ENCODE data around the gene BCL11B.

BCL11B gene

GRCh38 chr14:99317231-99318090, 45.5 kb upstream of the BCL11B start:
- Histone ChIP-seq H3K4me3 (ENCODE audit: control insufficient read depth in 1 of 7, extremely low read depth in 1 of 7, insufficient read depth in 4 of 7, low read depth in 2 of 7, low read length in 6 of 7) (no peak overlapping the region), H3K27me3 (replicated peaks in 2 of 5; ENCODE audit: control insufficient read depth in 4 of 5, insufficient read depth in 5 of 5, low read length in 4 of 5) (peaks cover 0 to 8% (median 4%) of the 10 kb centered on the region in 5 experiments), H3K9me3 (ENCODE audit: control extremely low read depth in 1 of 5, control insufficient read depth in 4 of 5, insufficient read depth in 2 of 5, low read depth in 1 of 5, low read length in 4 of 5) (no peaks in the 10 kb centered on the region), H3K4me1 (ENCODE audit: control extremely low read depth in 1 of 4, control insufficient read depth in 4 of 4, insufficient read depth in 4 of 4, low read length in 3 of 4) (peaks cover 0 to 3% (median 0%) of the 10 kb centered on the region in 4 experiments), H3K36me3 (ENCODE audit: control insufficient read depth in 4 of 4, insufficient read depth in 4 of 4, low read length in 3 of 4) (no peaks in the 10 kb centered on the region), H3K27ac (ENCODE audit: insufficient read depth in 1 of 2, low read depth in 1 of 2, low read length in 2 of 2, poor library complexity in 1 of 2, severe bottlenecking in 2 of 2) (no peak overlapping the region)
- ChIA-PET CTCF (interaction anchor here (3.7 kb wide), 1 partner anchor 98 kb away, joined by 51 read pairs; no protein-coding TSS in a partner anchor), POLR2A (no interaction called here)
- DNase-seq: no peak
- 91% methylated on average over 7 of the region's 9 CpGs for WGBS (ENCODE audit: insufficient coverage)

- Histone ChIP-seq H3K27ac (ENCODE audit: insufficient read depth in 1 of 2, low read depth in 1 of 2, low read length in 2 of 2, poor library complexity in 1 of 2, severe bottlenecking in 2 of 2) (no peak overlapping the region), H3K4me1 (ENCODE audit: control extremely low read depth in 1 of 4, control insufficient read depth in 4 of 4, insufficient read depth in 4 of 4, low read length in 3 of 4) (peaks cover 0 to 3% (median 0%) of the 10 kb centered on the region in 4 experiments), H3K36me3 (ENCODE audit: control insufficient read depth in 4 of 4, insufficient read depth in 4 of 4, low read length in 3 of 4) (no peaks in the 10 kb centered on the region), H3K4me3 (ENCODE audit: control insufficient read depth in 1 of 7, extremely low read depth in 1 of 7, insufficient read depth in 4 of 7, low read depth in 2 of 7, low read length in 6 of 7) (no peak overlapping the region), H3K27me3 (replicated peaks in 2 of 5; ENCODE audit: control insufficient read depth in 4 of 5, insufficient read depth in 5 of 5, low read length in 4 of 5) (peaks cover 0 to 13% (median 4%) of the 10 kb centered on the region in 5 experiments), H3K9me3 (ENCODE audit: control extremely low read depth in 1 of 5, control insufficient read depth in 4 of 5, insufficient read depth in 2 of 5, low read depth in 1 of 5, low read length in 4 of 5) (no peaks in the 10 kb centered on the region)
- POLR2A ChIA-PET: no interaction called here
- CTCF ChIA-PET: no interaction called here
- no peak for DNase-seq
- 96% methylated on average over 12 of the region's 18 CpGs for WGBS (ENCODE audit: insufficient coverage)
Observed at GRCh38 chr14:99316281-99317163, 44.5 kb upstream of the BCL11B start.

GRCh38 chr14:99315197-99315596, 43.2 kb upstream of the BCL11B start:
- peaks cover 0 to 2% (median 0%) of the 10 kb centered on the region in 5 experiments for H3K9me3 ChIP-seq (ENCODE audit: control extremely low read depth in 1 of 5, control insufficient read depth in 4 of 5, insufficient read depth in 2 of 5, low read depth in 1 of 5, low read length in 4 of 5)
- H3K27me3 ChIP-seq (replicated peaks in 2 of 5; ENCODE audit: control insufficient read depth in 4 of 5, insufficient read depth in 5 of 5, low read length in 4 of 5): peaks cover 0 to 13% (median 4%) of the 10 kb centered on the region in 5 experiments
- POLR2A ChIA-PET: no interaction called here
- H3K27ac ChIP-seq (ENCODE audit: insufficient read depth in 1 of 2, low read depth in 1 of 2, low read length in 2 of 2, poor library complexity in 1 of 2, severe bottlenecking in 2 of 2): no peak overlapping the region
- CTCF ChIA-PET: no interaction called here
- no peaks in the 10 kb centered on the region for H3K36me3 ChIP-seq (ENCODE audit: control insufficient read depth in 4 of 4, insufficient read depth in 4 of 4, low read length in 3 of 4)
- WGBS (ENCODE audit: insufficient coverage): 100% methylated on average over 1 of the region's 8 CpGs
- no peak overlapping the region for H3K4me3 ChIP-seq (ENCODE audit: control insufficient read depth in 1 of 7, extremely low read depth in 1 of 7, insufficient read depth in 4 of 7, low read depth in 2 of 7, low read length in 6 of 7)
- DNase-seq: no peak
- peaks cover 0 to 3% (median 0%) of the 10 kb centered on the region in 4 experiments for H3K4me1 ChIP-seq (ENCODE audit: control extremely low read depth in 1 of 4, control insufficient read depth in 4 of 4, insufficient read depth in 4 of 4, low read length in 3 of 4)

GRCh38 chr14:99314623-99315022, 42.6 kb upstream of the BCL11B start:
- no peaks in the 10 kb centered on the region for H3K36me3 ChIP-seq (ENCODE audit: control insufficient read depth in 4 of 4, insufficient read depth in 4 of 4, low read length in 3 of 4)
- no peaks in the 10 kb centered on the region for H3K4me1 ChIP-seq (ENCODE audit: control extremely low read depth in 1 of 4, control insufficient read depth in 4 of 4, insufficient read depth in 4 of 4, low read length in 3 of 4)
- peaks cover 0 to 2% (median 0%) of the 10 kb centered on the region in 5 experiments for H3K9me3 ChIP-seq (ENCODE audit: control extremely low read depth in 1 of 5, control insufficient read depth in 4 of 5, insufficient read depth in 2 of 5, low read depth in 1 of 5, low read length in 4 of 5)
- WGBS (ENCODE audit: insufficient coverage): 90% methylated on average over 9 of the region's 9 CpGs
- H3K27ac ChIP-seq (ENCODE audit: insufficient read depth in 1 of 2, low read depth in 1 of 2, low read length in 2 of 2, poor library complexity in 1 of 2, severe bottlenecking in 2 of 2): no peak overlapping the region
- no peak for DNase-seq
- ChIA-PET POLR2A (no interaction called here), CTCF (no interaction called here)
- H3K27me3 ChIP-seq (replicated peaks in 2 of 5; ENCODE audit: control insufficient read depth in 4 of 5, insufficient read depth in 5 of 5, low read length in 4 of 5): peaks cover 0 to 13% (median 4%) of the 10 kb centered on the region in 5 experiments
- no peak overlapping the region for H3K4me3 ChIP-seq (ENCODE audit: control insufficient read depth in 1 of 7, extremely low read depth in 1 of 7, insufficient read depth in 4 of 7, low read depth in 2 of 7, low read length in 6 of 7)

- WGBS (ENCODE audit: insufficient coverage): 100% methylated on average over 1 of the region's 1 CpG
- Histone ChIP-seq H3K27ac (ENCODE audit: insufficient read depth in 1 of 2, low read depth in 1 of 2, low read length in 2 of 2, poor library complexity in 1 of 2, severe bottlenecking in 2 of 2) (no peak overlapping the region), H3K27me3 (replicated peaks in 2 of 5; ENCODE audit: control insufficient read depth in 4 of 5, insufficient read depth in 5 of 5, low read length in 4 of 5) (peaks cover 0 to 13% (median 4%) of the 10 kb centered on the region in 5 experiments), H3K36me3 (ENCODE audit: control insufficient read depth in 4 of 4, insufficient read depth in 4 of 4, low read length in 3 of 4) (no peaks in the 10 kb centered on the region), H3K4me1 (ENCODE audit: control extremely low read depth in 1 of 4, control insufficient read depth in 4 of 4, insufficient read depth in 4 of 4, low read length in 3 of 4) (no peaks in the 10 kb centered on the region), H3K9me3 (ENCODE audit: control extremely low read depth in 1 of 5, control insufficient read depth in 4 of 5, insufficient read depth in 2 of 5, low read depth in 1 of 5, low read length in 4 of 5) (peaks cover 0 to 2% (median 0%) of the 10 kb centered on the region in 5 experiments), H3K4me3 (ENCODE audit: control insufficient read depth in 1 of 7, extremely low read depth in 1 of 7, insufficient read depth in 4 of 7, low read depth in 2 of 7, low read length in 6 of 7) (no peak overlapping the region)
- DNase-seq: no peak
- ChIA-PET POLR2A (no interaction called here), CTCF (interaction anchor here (1.1 kb wide), 1 partner anchor 84 kb away, joined by 3 read pairs; no protein-coding TSS in a partner anchor)
Observed at GRCh38 chr14:99313234-99313633, 41.2 kb upstream of the BCL11B start.

- H3K4me3 ChIP-seq (ENCODE audit: control insufficient read depth in 1 of 7, extremely low read depth in 1 of 7, insufficient read depth in 4 of 7, low read depth in 2 of 7, low read length in 6 of 7): no peak overlapping the region
- DNase-seq: no peak
- peaks cover 0 to 13% (median 4%) of the 10 kb centered on the region in 5 experiments for H3K27me3 ChIP-seq (replicated peaks in 2 of 5; ENCODE audit: control insufficient read depth in 4 of 5, insufficient read depth in 5 of 5, low read length in 4 of 5)
- ChIA-PET POLR2A (no interaction called here), CTCF (interaction anchor here (1.0 to 1.7 kb wide), 2 partner anchors 8 to 81 kb away, joined by 3 to 4 read pairs; no protein-coding TSS in a partner anchor)
- peaks cover 0 to 2% (median 0%) of the 10 kb centered on the region in 5 experiments for H3K9me3 ChIP-seq (ENCODE audit: control extremely low read depth in 1 of 5, control insufficient read depth in 4 of 5, insufficient read depth in 2 of 5, low read depth in 1 of 5, low read length in 4 of 5)
- no peaks in the 10 kb centered on the region for H3K4me1 ChIP-seq (ENCODE audit: control extremely low read depth in 1 of 4, control insufficient read depth in 4 of 4, insufficient read depth in 4 of 4, low read length in 3 of 4)
- WGBS (ENCODE audit: insufficient coverage): 100% methylated on average over 6 of the region's 7 CpGs
- no peak overlapping the region for H3K27ac ChIP-seq (ENCODE audit: insufficient read depth in 1 of 2, low read depth in 1 of 2, low read length in 2 of 2, poor library complexity in 1 of 2, severe bottlenecking in 2 of 2)
- no peaks in the 10 kb centered on the region for H3K36me3 ChIP-seq (ENCODE audit: control insufficient read depth in 4 of 4, insufficient read depth in 4 of 4, low read length in 3 of 4)
Observed at GRCh38 chr14:99312106-99312505, 40.1 kb upstream of the BCL11B start.
